PC-9 (cell line): ENCODE data around the gene HBZ. TPM values are rescaled to one million over a fixed set of nuclear protein-coding genes. Genes with fewer than 3 reads are reported as not detected.

Source experiments
- BruUV-seq: library from RNA; stranded (reverse); fragments of 400-500 nt; replicated peaks from 2 replicates; lab custom pipeline; 2021; lab: Mats Ljungman, UMichigan
- CTCF ChIA-PET: fragments of 300-600 bp; sonication (Branson Sonifier 250); formaldehyde crosslinking; loops from one replicate; lab custom pipeline; 2022; ENCODE audit warnings: antibody characterized with exemption; lab: Charles Lee
- POLR2A ChIA-PET: fragments of 300-600 bp; sonication (Branson Sonifier 250); formaldehyde crosslinking; loops from one replicate; lab custom pipeline; 2022; ENCODE audit warnings: antibody characterized with exemption; ENCODE audit not compliant: unreplicated experiment; lab: Charles Lee
- DNase-seq, 2 experiments: peaks; one replicate each; pipeline versions ENCODE4 v3.0.0 to v3.0.0-alpha.2; 2015 to 2022; ENCODE audit warnings: mixed read lengths in 1 of 2
- H2AFZ ChIP-seq: fragments of 200-600 bp; sonication (generic); 2 replicates; pipeline ENCODE4 v1.8.1; 2017; ENCODE audit warnings: antibody characterized with exemption
- H3F3A ChIP-seq: fragments of 200-600 bp; sonication (generic); 2 replicates; pipeline ENCODE4 v1.8.1; 2017; ENCODE audit warnings: antibody characterized with exemption, mild to moderate bottlenecking, low read depth; ENCODE audit not compliant: insufficient read depth
- H3K27ac ChIP-seq: fragments of 200-600 bp; sonication (generic); 2 replicates; pipeline ENCODE4 v1.6.1; 2016; ENCODE audit warnings: mixed run types
- H3K27me3 ChIP-seq: fragments of 200-600 bp; sonication (generic); 2 replicates; pipeline ENCODE4 v1.6.1; 2016; ENCODE audit warnings: low read depth, mixed run types; ENCODE audit not compliant: insufficient read depth
- H3K36me3 ChIP-seq: fragments of 200-600 bp; sonication (generic); 2 replicates; pipeline ENCODE4 v1.6.1; 2016; ENCODE audit warnings: low read depth, mixed run types
- H3K4me1 ChIP-seq: fragments of 200-600 bp; sonication (generic); replicated peaks from 2 replicates; pipeline ENCODE4 v1.6.1; 2016; ENCODE audit warnings: mixed run types; ENCODE audit not compliant: insufficient read depth
- H3K4me2 ChIP-seq: fragments of 200-600 bp; sonication (generic); 2 replicates; pipeline ENCODE4 v1.6.1; 2017; ENCODE audit warnings: mixed run types
- H3K4me3 ChIP-seq: fragments of 200-600 bp; sonication (generic); 2 replicates; pipeline ENCODE4 v1.6.1; 2016; ENCODE audit warnings: mixed run types
- H3K79me2 ChIP-seq: fragments of 200-600 bp; sonication (generic); 2 replicates; pipeline ENCODE4 v1.6.1; 2017; ENCODE audit warnings: low read depth, mixed run types
- H3K9me2 ChIP-seq: fragments of 200-600 bp; sonication (generic); 2 replicates; pipeline ENCODE4 v1.8.1; 2017; ENCODE audit warnings: mild to moderate bottlenecking; ENCODE audit not compliant: insufficient read depth
- H3K9me3 ChIP-seq: fragments of 200-600 bp; sonication (generic); 2 replicates; pipeline ENCODE4 v1.8.1; 2016; ENCODE audit warnings: low read depth; ENCODE audit not compliant: insufficient read depth
- H4K20me1 ChIP-seq: fragments of 200-600 bp; sonication (generic); 2 replicates; pipeline ENCODE4 v1.8.1; 2017; ENCODE audit not compliant: insufficient read depth
- EZH2 ChIP-seq: fragments of 200-600 bp; sonication (generic); IDR thresholded peaks from 2 replicates; pipeline ENCODE4 v1.8.0; 2017; ENCODE audit warnings: antibody characterized with exemption, low read depth
- intact Hi-C: fragments of 100-400 bp; cut with micrococcal nuclease; formaldehyde crosslinking; loops from one replicate; pipeline ENCODE4 v1.10.0; 2022; ENCODE audit not compliant: unreplicated experiment
- total RNA-seq: library from RNA; stranded (reverse); gene quantifications from 2 replicates; pipeline ENCODE4 v1.2.3, GENCODE V29; 2021
- TF ChIP-seq, protein P1 (sequence below): fragments of 200-600 bp; sonication (generic); conservative IDR thresholded peaks from 2 replicates; pipeline ENCODE4 v1.6.1; 2017; ENCODE audit warnings: mixed run types, antibody characterized with exemption, mild to moderate bottlenecking, moderate library complexity

HBZ gene
- total RNA-seq, 1 experiment from 2014 or later: not detected

- H3K79me2 ChIP-seq: no peaks in the 10 kb centered on the region; the same call in 1 of the 2 replicates
- H3F3A ChIP-seq: peaks cover 8% of the 10 kb centered on the region
- H3K9me2 ChIP-seq: no peaks in the 10 kb centered on the region
- H3K9me3 ChIP-seq: no peaks in the 10 kb centered on the region
- no TSS peak for BruUV-seq
- intact Hi-C loops: no loop called here
- CTCF ChIA-PET: no interaction called here
- DNase-seq: no peak
- peaks cover 10% of the 10 kb centered on the region; the same call in 1 of the 2 replicates for H3K36me3 ChIP-seq
- H4K20me1 ChIP-seq: peaks cover 29% of the 10 kb centered on the region
- H3K4me2 ChIP-seq: no peak overlapping the region
- no peak for TF ChIP-seq EZH2
- TF ChIP-seq, protein P1, sequence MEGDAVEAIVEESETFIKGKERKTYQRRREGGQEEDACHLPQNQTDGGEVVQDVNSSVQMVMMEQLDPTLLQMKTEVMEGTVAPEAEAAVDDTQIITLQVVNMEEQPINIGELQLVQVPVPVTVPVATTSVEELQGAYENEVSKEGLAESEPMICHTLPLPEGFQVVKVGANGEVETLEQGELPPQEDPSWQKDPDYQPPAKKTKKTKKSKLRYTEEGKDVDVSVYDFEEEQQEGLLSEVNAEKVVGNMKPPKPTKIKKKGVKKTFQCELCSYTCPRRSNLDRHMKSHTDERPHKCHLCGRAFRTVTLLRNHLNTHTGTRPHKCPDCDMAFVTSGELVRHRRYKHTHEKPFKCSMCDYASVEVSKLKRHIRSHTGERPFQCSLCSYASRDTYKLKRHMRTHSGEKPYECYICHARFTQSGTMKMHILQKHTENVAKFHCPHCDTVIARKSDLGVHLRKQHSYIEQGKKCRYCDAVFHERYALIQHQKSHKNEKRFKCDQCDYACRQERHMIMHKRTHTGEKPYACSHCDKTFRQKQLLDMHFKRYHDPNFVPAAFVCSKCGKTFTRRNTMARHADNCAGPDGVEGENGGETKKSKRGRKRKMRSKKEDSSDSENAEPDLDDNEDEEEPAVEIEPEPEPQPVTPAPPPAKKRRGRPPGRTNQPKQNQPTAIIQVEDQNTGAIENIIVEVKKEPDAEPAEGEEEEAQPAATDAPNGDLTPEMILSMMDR: no peak
- peaks cover 8% of the 10 kb centered on the region for H3K4me1 ChIP-seq
- H3K27me3 ChIP-seq: no peaks in the 10 kb centered on the region
- POLR2A ChIA-PET: no interaction called here
- H2AFZ ChIP-seq: no peak overlapping the region
- no peak overlapping the region for H3K27ac ChIP-seq
- no peak overlapping the region for H3K4me3 ChIP-seq
Measured at GRCh38 chr16:118857-119256, 33.6 kb upstream of the HBZ start.

- POLR2A ChIA-PET: interaction anchor here (0.6 to 0.7 kb wide), 2 partner anchors 10 to 38 kb away, joined by 3 to 4 read pairs; no protein-coding TSS in a partner anchor
- H4K20me1 ChIP-seq: peaks cover 29% of the 10 kb centered on the region
- no peak for DNase-seq
- peaks cover 8% of the 10 kb centered on the region for H3F3A ChIP-seq
- no peaks in the 10 kb centered on the region for H3K9me3 ChIP-seq
- H3K27ac ChIP-seq: no peak overlapping the region
- intact Hi-C loops: no loop called here
- H3K4me2 ChIP-seq: no peak overlapping the region
- no peaks in the 10 kb centered on the region; the same call in 1 of the 2 replicates for H3K79me2 ChIP-seq
- no TSS peak for BruUV-seq
- H3K27me3 ChIP-seq: no peaks in the 10 kb centered on the region
- H3K4me1 ChIP-seq: peaks cover 3% of the 10 kb centered on the region; the same call in 1 of the 2 replicates
- peaks cover 10% of the 10 kb centered on the region; the same call in 1 of the 2 replicates for H3K36me3 ChIP-seq
- TF ChIP-seq, protein P1: no peak
- TF ChIP-seq EZH2: no peak
- H3K9me2 ChIP-seq: no peaks in the 10 kb centered on the region
- CTCF ChIA-PET: no interaction called here
- H3K4me3 ChIP-seq: no peak overlapping the region
- no peak overlapping the region for H2AFZ ChIP-seq
Measured at GRCh38 chr16:119295-119694, 33.1 kb upstream of the HBZ start.

DNA sequence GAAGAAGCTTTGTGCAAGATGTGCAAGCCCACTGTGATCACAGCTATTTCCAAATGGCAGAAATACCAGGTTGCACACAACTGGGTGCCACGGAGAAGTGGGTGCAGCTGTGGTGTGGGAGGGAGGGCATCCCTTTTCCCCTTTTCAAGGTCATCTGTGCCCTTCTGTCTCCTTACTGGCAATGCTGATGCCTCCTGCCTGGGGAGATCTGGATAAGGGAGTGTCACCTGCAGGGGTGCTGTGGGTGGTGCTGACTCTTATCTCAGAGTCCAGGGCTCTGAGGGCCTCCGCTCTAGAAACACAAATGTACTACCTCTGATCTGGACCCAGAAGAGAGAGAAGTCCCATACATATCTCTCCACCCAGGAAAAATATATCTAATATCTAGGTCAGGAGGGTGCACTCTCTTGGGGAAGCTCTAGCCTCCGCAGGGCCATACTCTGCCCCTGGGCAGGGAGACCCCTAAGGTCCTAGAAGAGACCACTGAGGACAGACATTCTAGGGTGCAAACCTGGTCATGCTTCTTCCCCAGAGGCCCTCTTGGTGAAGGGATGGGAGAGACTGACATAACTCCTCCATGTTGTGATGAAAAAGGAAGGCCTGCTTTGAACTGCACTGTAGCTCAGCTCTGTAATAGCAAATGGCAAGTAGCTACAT is 32.5 kb upstream of the HBZ start:
- CTCF ChIA-PET: no interaction called here
- no peak overlapping the region for H3K27ac ChIP-seq
- TF ChIP-seq, protein P1: no peak
- TF ChIP-seq EZH2: no peak
- H3K36me3 ChIP-seq: peaks cover 10% of the 10 kb centered on the region; the same call in 1 of the 2 replicates
- no peaks in the 10 kb centered on the region for H3K9me3 ChIP-seq
- H3K4me3 ChIP-seq: no peak overlapping the region
- H3K27me3 ChIP-seq: no peaks in the 10 kb centered on the region
- no TSS peak for BruUV-seq
- POLR2A ChIA-PET: interaction anchor here (0.6 to 0.7 kb wide), 5 partner anchors 11 to 62 kb away, joined by 3 to 7 read pairs (median 4); no protein-coding TSS in a partner anchor
- no peaks in the 10 kb centered on the region for H3K4me1 ChIP-seq
- no peak overlapping the region for H3K4me2 ChIP-seq
- no peaks in the 10 kb centered on the region; the same call in 1 of the 2 replicates for H3K79me2 ChIP-seq
- no peaks in the 10 kb centered on the region for H3K9me2 ChIP-seq
- H3F3A ChIP-seq: peaks cover 8% of the 10 kb centered on the region
- H4K20me1 ChIP-seq: peaks cover 29% of the 10 kb centered on the region
- intact Hi-C loops: no loop called here
- DNase-seq: no peak
- no peak overlapping the region for H2AFZ ChIP-seq
